Upper lobe of left lung (tissue), 6 donors: Measurements from ENCODE around the gene TJAP1. TPM values are rescaled to one million over a fixed set of nuclear protein-coding genes. Genes with fewer than 3 reads are reported as not detected.
A peak's percentile ranks its signal among the peaks of the same experiment; 100 is the strongest.

ENCODE experiments used
- ATAC-seq, 2 donors: fragments of 200-7000 bp; cut with Tn5 transposase; one replicate each; pipeline ENCODE4 v1.9.1; 2022; ENCODE audit warnings: mild to moderate bottlenecking in 2 of 2, moderate library complexity in 2 of 2; ENCODE audit not compliant: low FRiP score in 2 of 2
- DNase-seq, 2 donors: peaks; one replicate each; pipeline ENCODE4 v3.0.0-alpha.2; 2019 to 2020
- H3K27ac ChIP-seq, 4 donors: fragments of 200-600 bp; sonication (generic); one replicate each; pipeline ENCODE4 v1.5.1; 2016 to 2019
- H3K27me3 ChIP-seq, 4 donors: fragments of 200-600 bp; sonication (generic); one replicate each; pipeline ENCODE4 v1.5.1; 2017 to 2019
- H3K36me3 ChIP-seq, 4 donors: fragments of 200-600 bp; sonication (generic); one replicate each; pipeline ENCODE4 v1.5.1; 2016 to 2019
- H3K4me1 ChIP-seq, 4 donors: fragments of 200-600 bp; sonication (generic); one replicate each; pipeline ENCODE4 v1.5.1; 2018 to 2019
- H3K4me3 ChIP-seq, 4 donors: fragments of 200-600 bp; sonication (generic); one replicate each; pipeline ENCODE4 v1.5.1; 2017 to 2019; ENCODE audit warnings: mild to moderate bottlenecking in 2 of 4, moderate library complexity in 1 of 4
- H3K9me3 ChIP-seq, 4 donors: fragments of 200-600 bp; sonication (generic); one replicate each; pipeline ENCODE4 v1.5.1; 2018 to 2019
- CTCF ChIP-seq, 6 experiments: fragments of 450-650 bp in 4 of 6; fragments of 200-600 bp in 2 of 6; sonication (generic) in 2 of 6; IDR thresholded peaks; one replicate each; pipeline ENCODE4 v1.5.1; 2016 to 2019; ENCODE audit warnings: antibody characterized with exemption in 6 of 6
- EP300 ChIP-seq, 4 donors: sonication (generic); formaldehyde crosslinking; IDR thresholded peaks; one replicate each; pipeline ENCODE4 v1.5.1; 2017; ENCODE audit warnings: antibody characterized with exemption in 4 of 4, control low read depth in 2 of 4
- POLR2A ChIP-seq, 4 donors: fragments of 450-650 bp; IDR thresholded peaks; one replicate each; pipeline ENCODE4 v1.5.1; 2016 to 2017; ENCODE audit warnings: antibody characterized with exemption in 4 of 4, mild to moderate bottlenecking in 2 of 4
- POLR2AphosphoS5 ChIP-seq, 2 donors: sonication (generic); formaldehyde crosslinking; IDR thresholded peaks; one replicate each; pipeline ENCODE4 v1.5.1; 2017; ENCODE audit warnings: antibody characterized with exemption in 2 of 2
- WGBS, 2 donors: methylation state at CpG; one replicate each; pipeline ENCODE4 v1.1.5; 2017 to 2018; 5-methylcytosine and 5-hydroxymethylcytosine counted together
- total RNA-seq, 6 donors: library from RNA; depleted of rRNA in 4 of 6; stranded (reverse); fragments of >200 nt in 4 of 6; gene quantifications; one replicate each; pipeline versions ENCODE4 v1.1.0 to v1.2.1, GENCODE V29; 2016 to 2021
- donor health status: DM: no; HTN: no; CAD: no; lungs with moderate emphysema.
- donor health status: DM: no; HTN: yes; CAD: no; lungs with severe emphysema.

The TJAP1 gene
- total RNA-seq: 10 to 100 TPM; 22.2 to 57.6 (median 31.1) TPM

GRCh38 chr6:43477235-43478007, at the start of gene TJAP1:
TJAP1 (plus strand) TSS chr6:43477570; CDS start chr6:43499002, 21,432 bp downstream.
- H3K36me3 ChIP-seq: no peaks in the 10 kb centered on the region
- H3K27me3 ChIP-seq: no peaks in the 10 kb centered on the region
- peak; percentile 99 to 100 for ATAC-seq
- H3K4me1 ChIP-seq: peaks cover 13 to 31% (median 17%) of the 10 kb centered on the region in 4 donors
- peak within 1 kb of the TSS; percentile 83 to 89 (median 88) for H3K27ac ChIP-seq
- TF ChIP-seq POLR2AphosphoS5 (IDR thresholded peaks at IDR 0.05): peak; percentile 87 to 96
- TF ChIP-seq EP300 (IDR thresholded peaks at IDR 0.05): no peak
- TF ChIP-seq CTCF (IDR thresholded peaks at IDR 0.05): no peak
- TF ChIP-seq POLR2A (IDR thresholded peaks at IDR 0.05): peak in 3 of 4 donors; percentile 28 to 76 (median 69)
- no peaks in the 10 kb centered on the region for H3K9me3 ChIP-seq
- peak; percentile 92 to 100 for DNase-seq
- WGBS, 2 donors: 1% methylated on average over 31 to 33 of the region's 34 CpGs
- peak within 1 kb of the TSS; percentile 36 to 87 (median 74) for H3K4me3 ChIP-seq

- H3K27ac ChIP-seq: peak overlapping the region; percentile 73 to 92 (median 90)
- ATAC-seq (no peak), DNase-seq (no peak)
- H3K4me3 ChIP-seq: peak overlapping the region; percentile 67 to 88 (median 78)
- peaks cover 0 to 14% (median 9%) of the 10 kb centered on the region in 4 donors for H3K36me3 ChIP-seq
- H3K4me1 ChIP-seq: peaks cover 9 to 31% (median 20%) of the 10 kb centered on the region in 4 donors
- TF ChIP-seq CTCF (IDR thresholded peaks at IDR 0.05): no peak
- TF ChIP-seq POLR2A (IDR thresholded peaks at IDR 0.05): no peak
- no peak for TF ChIP-seq EP300 (IDR thresholded peaks at IDR 0.05)
- no peak for TF ChIP-seq POLR2AphosphoS5 (IDR thresholded peaks at IDR 0.05)
- 19 to 26% methylated on average over 10 to 12 of the region's 12 CpGs for WGBS, 2 donors
- no peaks in the 10 kb centered on the region for H3K27me3 ChIP-seq
- no peaks in the 10 kb centered on the region for H3K9me3 ChIP-seq
Measured at GRCh38 chr6:43428112-43428570, 49.2 kb upstream of the TJAP1 start.

- TF ChIP-seq POLR2AphosphoS5 (IDR thresholded peaks at IDR 0.05) (no peak), CTCF (IDR thresholded peaks at IDR 0.05) (no peak), POLR2A (IDR thresholded peaks at IDR 0.05) (no peak), EP300 (IDR thresholded peaks at IDR 0.05) (no peak)
- DNase-seq (no peak), ATAC-seq (no peak)
- Histone ChIP-seq H3K27me3 (no peaks in the 10 kb centered on the region), H3K4me3 (peak overlapping the region in 2 of 4 donors; percentile 70 to 88), H3K9me3 (no peaks in the 10 kb centered on the region), H3K27ac (no peak overlapping the region), H3K36me3 (peaks cover 0 to 21% (median 11%) of the 10 kb centered on the region in 4 donors), H3K4me1 (peaks cover 9 to 31% (median 20%) of the 10 kb centered on the region in 4 donors)
- 93 to 96% methylated on average over 3 of the region's 3 CpGs for WGBS, 2 donors
Measured at GRCh38 chr6:43428874-43429273, 48.5 kb upstream of the TJAP1 start.

- 91 to 94% methylated on average over 9 to 19 of the region's 19 CpGs for WGBS, 2 donors
Measured at GRCh38 chr6:43432009-43432945, 45.1 kb upstream of the TJAP1 start.

More at GRCh38 chr6:43432009-43432945, 45.1 kb upstream of the TJAP1 start:
- DNase-seq: peak in 1 of 2 donors; percentile 61
- no peaks in the 10 kb centered on the region for H3K27me3 ChIP-seq
- H3K9me3 ChIP-seq: no peaks in the 10 kb centered on the region
- H3K4me3 ChIP-seq: no peak overlapping the region
- peaks cover 9 to 35% (median 25%) of the 10 kb centered on the region in 4 donors for H3K4me1 ChIP-seq
- H3K36me3 ChIP-seq: peaks cover 0 to 23% (median 14%) of the 10 kb centered on the region in 4 donors
- no peak for TF ChIP-seq EP300 (IDR thresholded peaks at IDR 0.05)
- TF ChIP-seq POLR2AphosphoS5 (IDR thresholded peaks at IDR 0.05): no peak
- TF ChIP-seq POLR2A (IDR thresholded peaks at IDR 0.05): no peak
- no peak for TF ChIP-seq CTCF (IDR thresholded peaks at IDR 0.05)
- H3K27ac ChIP-seq: no peak overlapping the region
- ATAC-seq: no peak
